CD4-positive, alpha-beta T cell treated with Interleukin-15 for 1 hour (primary cell): ENCODE results near the gene PKP1.

Experiments used
- DNase-seq: peaks from one replicate; pipeline ENCODE4 v3.0.0-alpha.2; 2020

The PKP1 gene

DNA sequence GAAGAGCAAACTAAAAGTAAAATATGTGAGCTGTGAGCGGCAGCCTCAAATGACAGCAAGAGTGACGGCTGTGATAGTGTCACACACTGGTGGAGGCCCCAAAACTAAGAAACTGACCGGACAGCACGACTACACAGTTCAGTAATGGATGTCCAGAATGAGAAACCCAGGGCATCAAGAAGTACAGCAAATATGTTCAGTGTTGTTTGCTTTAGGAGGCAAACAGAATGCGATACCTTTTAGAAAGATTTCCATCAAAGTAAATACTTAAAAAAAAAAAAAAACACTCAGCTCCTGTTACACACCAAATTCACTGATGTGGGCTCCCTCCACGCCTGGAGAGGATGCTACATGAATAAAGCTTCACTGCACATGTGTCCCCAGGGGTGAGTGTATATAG, 1.1 kb upstream of the PKP1 start:
- no peak for DNase-seq

DNA sequence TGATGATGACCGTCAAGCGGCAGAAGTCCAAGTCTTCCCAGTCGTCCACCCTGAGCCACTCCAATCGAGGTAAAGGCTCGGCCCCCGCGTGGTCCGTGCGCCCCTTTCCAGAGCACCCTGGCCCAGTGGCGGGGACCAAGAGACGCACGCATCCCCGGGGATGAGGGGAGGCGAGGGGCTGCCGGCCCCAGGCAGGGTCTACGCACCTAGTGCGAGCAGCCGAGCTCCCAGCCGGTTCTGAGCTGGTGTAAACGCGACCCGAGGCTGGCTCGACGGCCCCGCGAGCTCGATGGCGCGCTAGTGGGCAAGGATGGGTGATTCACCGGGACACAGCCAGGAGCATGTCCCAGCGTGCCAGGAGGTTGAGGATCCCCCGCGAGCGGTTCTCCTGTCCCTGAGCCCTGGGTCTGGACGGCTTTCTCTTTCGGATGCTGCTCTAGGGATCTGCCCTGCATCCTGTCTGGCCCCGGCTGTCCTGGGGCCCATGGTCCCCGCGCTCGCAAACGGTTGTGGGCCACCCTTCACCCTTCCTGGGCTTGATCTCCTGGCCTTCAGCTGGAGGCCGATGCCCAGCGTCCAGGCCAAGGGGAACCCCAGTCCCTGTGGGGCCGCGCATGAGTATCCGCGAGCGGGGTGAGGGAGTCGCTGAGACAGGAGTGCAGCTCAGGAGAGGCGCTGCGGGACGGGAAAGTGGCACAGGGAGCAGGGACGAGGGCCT, 689 bp downstream of the PKP1 start:
- DNase-seq = no peak

DNA sequence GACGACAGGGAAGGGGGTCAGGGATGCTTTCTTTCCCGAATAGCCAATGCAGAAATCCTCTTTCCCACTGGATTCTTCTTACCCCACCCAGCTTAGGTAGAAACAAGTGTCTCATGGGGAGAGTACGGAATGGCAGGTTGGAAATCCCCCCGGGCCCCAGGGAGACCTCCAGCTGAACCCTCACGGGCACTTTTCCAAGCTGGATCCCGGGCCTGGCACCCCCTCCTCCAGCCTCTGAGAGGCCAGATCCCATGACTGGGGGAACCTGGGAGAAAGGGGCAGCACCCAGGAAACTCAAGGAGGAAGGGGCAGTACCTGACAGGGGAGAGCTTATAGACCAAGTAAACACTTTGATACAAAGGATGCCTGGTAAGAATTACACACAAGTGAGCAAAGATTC, 1.3 kb downstream of the PKP1 start:
- no peak for DNase-seq

DNA sequence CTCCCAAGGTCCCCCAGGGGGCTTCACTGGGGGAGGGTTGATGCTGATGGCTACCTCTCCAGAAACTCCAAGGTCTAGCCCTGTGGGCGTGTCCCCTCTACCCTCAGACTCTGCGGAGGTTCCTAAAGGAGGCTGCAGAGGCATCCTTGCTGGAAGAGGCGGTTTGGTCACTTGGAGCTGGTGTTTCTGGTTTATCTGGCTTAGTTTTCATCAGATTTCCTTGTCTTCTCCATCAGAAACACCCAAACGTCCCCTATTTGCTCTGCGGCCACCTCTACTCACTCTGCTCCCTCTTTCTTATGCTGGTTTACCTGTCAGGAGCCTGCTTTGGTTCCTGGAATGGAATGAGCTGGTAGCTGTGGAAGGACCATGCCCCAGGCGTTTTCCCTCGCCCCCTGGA, 2.5 kb downstream of the PKP1 start:
- DNase-seq = no peak

DNA sequence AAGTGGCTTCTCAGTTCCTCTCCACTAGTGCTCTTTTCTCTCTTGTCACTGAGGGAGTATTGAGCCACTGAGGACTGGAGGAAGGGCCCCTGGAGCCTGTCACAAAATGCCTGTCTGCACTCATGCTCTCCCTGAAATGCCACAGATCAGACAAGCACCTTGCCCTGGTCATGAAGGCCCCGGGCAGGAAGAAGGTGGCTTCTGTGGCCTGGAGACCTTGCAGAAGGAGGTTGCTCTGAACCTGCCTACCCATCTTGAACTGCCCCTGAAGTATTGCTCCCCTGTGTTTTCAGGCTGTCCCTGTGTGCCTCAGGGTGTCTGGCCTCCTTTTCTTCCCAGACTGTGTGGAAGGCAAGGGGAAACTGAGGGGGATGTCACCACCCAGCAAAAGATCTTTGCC, 3.1 kb downstream of the PKP1 start:
- DNase-seq = no peak

DNA sequence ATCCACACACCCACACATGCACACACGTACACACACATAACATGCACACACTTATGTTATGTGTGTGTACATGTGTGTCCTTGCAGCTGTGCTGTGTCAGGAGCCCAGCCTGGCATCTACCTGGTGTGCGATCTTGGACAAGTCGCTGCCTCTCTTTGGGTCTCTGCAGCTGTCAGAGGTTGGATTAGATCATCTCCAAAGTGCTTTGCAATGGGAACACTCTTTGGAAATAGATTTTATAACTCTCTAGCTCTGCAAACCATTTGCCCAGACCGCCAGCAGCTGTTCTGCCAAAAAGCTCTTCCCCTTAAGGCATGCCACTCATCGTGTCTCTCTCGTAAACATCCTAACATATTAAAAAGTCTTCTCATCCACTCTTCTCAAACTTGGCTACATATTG, 4.7 kb downstream of the PKP1 start:
- DNase-seq = no peak

DNA sequence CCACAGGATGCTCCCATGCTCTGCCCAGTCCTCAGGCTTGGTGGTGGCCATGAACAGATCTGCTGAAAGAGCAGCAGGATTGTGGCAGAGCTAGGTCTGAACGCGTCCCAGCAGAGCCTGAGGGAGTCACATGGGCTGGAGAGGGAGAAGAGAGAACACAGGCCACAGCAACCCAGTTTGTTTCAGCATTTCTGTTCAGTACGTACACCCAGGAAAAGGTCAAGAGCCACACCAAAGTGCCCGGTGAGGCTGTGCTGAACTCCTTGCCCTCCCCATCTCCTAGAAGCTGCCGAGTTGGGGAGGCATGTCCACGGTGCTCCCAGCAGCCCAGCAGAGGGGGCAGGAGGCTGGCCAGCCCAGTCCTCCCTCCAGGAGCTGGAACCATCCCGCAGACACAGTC, 5.5 kb downstream of the PKP1 start:
- DNase-seq = no peak

DNA sequence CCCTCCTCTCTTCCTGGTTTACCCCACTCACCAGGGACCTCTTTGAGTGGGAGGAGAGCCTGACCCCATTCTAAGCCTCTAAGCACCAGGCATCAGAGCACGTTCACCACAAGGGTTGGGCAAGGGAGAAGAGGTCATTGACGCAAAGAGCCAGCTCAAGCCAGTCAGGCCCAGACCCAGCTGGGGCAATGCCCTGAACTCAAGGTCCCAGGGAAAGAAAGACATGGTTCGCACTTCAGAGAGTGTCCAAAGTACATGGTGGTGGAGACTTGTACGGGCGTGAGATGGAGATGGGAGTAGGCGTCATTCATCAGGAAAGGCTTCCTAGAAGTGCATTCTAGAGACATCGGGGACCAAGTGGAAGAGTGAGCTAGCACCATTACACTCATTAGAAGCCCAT, 7.2 kb downstream of the PKP1 start:
- no peak for DNase-seq

DNA sequence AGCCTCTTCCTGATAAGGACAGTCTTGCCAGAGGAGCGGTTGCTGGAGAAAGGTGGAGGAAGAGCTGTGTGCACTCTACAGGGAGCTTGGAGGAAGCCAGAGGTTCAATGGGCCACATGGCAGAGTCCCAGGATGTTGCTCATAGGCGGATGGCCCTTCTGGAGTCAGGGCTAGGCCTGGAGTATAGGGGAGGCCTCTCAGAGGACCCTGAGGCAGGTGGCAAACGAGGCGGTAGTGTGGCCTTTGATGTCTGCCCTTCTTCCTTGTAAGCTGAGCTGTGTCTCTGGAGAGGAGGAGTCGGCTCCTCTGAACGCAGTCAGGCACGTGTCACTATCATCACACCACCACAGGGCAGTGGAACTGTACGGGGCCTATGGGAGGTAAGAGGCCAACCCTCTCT, 8.6 kb downstream of the PKP1 start:
- no peak for DNase-seq

DNA sequence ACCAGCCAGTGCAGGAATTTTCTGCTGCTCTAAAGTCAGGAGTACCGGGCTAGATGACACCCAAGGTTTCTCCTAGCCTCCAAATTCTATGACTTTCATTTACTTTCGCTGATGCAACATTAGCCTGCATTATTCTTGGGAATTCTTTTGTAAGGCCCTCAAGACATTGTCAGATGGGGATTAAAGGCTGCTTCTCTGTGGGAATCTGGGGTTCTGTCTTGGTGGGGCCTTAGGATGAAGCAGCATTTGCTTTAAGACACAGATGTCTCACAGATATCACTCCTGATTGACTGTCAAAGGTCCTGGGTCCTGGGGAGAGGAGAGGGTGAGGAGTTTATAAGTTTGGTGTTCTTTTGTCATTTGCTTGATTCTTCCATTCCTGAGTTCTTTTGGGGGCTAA, 11.6 kb downstream of the PKP1 start:
- DNase-seq = no peak

DNA sequence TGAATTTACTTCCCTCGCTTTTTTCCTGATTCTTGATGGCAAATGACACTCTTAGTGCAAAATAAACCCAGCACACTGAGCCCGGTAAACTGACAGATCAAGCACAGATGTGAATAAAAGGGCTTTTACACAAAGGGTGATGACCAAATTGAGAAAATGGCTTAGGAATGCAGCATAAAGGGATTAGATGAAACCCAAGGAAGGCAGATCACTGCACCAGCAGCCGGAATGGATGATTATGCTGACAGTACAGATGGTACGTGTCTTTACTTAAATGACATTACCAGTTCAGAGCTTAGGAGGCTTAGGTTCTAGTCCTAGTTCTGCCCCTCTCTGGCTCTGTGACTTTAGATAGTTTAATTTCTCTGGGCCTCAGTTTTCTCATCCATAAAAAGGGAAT, 12.0 kb downstream of the PKP1 start:
- DNase-seq = no peak

DNA sequence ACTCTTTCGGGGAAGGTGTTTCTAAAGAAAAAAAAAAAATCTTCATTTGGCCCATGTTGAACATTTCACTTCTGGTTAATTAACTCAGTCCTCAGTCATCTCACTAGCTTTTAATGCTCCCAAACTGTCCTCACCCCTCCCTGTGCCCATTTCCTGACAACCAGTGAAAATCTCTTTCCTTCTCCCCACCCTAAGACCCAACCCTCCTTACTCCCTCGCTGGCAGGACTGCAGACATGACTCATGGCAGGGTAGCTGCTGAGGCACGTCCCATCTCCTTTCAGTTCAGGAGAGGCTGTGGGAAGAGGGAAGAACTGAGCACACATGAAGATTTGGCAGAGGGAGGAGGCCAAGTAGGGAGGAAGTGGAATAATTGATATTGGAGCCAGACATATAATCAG, 12.6 kb downstream of the PKP1 start:
- DNase-seq = no peak

DNA sequence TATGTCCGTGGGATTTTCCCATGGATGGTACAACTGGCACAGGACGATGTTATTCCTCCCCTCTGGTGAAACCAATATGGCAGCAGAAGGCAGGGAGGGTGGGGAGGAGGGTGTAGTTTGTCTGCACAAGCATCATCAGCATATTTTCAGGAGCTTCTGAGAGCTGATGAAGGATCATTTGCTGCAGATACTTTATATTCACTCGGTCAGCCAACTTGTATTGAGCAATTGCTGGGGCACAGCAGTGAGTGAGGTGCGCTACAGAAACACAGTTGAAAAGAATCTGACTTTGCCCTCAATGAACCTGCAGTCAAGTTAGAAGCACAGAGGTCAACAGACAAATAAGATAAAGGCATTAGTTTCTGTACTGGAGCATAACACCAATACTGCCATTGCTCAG, 13.0 kb downstream of the PKP1 start:
- DNase-seq = no peak

DNA sequence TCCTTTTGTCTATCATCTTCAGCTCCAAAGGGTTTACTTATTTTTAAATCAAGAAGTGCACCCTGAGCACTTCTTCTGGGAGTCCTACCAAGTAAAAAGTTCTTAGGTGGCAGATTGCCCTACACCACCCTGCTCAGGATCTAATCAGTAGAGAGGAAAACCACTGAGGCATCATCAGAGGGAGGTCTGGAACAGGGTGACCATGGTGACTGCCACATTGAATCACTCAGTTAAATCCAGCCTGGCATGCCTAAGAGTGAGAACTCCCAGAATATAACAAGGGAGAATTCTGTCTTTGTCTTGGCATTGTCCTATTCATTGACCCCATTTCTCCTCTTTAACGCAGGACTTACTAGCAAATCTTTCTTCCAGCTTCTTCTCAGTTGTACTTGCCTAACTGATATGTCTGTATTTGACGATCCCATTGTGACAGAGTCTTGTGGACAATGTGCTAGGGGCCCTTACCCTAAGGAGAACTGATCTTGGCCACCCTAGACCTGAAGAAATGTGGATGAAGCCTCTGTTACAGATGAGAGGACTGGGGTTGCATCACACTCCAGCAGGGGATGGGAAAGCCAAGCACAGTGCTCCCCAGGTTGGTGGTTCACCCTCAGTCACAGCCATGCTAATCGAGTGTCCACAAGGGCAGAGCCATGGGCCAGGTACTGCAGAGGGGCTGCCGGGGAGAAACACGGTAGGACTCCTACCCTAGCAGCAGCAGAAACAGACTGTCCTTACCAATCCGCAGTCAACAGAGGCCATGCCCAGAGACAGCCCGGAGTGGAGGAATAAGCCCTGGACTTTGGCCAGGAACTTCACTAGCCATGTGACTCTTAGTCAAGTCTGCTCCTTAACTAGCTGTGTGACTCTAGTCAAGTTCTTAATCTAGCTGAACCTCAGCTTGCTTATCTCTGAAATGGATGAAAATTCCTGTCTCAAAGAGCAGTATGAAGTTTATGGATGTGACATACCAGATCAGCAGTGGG, 15.4 kb downstream of the PKP1 start:
- DNase-seq = no peak

DNA sequence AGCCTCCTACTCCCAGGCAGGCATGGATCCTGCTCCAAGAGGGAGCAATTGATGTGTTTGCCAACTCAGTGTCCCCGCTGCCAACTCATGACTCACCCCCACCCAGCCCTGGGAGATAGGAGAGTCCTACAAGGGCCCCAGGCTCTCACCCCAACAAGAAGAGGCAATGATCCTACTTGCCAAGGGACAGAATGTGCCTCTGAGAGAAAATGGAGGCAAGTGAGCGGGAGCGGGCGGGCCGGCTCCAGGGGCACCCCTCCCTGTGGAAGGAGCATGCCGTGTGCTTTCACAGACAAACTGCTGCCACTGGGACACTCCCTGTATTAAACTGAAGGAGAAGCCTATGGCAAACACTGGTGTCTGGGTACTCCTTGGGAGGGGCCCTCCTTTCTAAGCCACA, 16.7 kb downstream of the PKP1 start:
- DNase-seq = no peak

DNA sequence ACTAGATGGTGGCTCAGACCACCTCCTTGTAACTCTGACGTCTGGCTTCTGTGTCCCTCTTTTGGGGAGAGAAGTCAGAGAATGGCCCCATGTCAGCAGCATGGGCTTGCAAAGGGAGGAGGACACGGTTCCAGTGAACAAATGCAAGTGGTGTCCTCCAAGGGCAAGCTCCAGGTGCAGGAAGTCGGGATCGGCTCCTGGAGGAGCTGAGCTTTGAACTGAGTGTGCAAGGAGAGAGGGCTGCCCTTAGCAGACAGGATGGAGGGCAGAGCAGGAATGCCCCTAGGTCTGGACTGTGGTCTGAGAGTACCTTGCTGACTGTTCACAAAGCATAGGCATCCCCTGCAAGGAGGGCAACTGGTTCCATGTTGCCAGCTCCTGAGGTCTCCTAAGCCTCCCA, 17.3 kb downstream of the PKP1 start:
- DNase-seq = no peak

DNA sequence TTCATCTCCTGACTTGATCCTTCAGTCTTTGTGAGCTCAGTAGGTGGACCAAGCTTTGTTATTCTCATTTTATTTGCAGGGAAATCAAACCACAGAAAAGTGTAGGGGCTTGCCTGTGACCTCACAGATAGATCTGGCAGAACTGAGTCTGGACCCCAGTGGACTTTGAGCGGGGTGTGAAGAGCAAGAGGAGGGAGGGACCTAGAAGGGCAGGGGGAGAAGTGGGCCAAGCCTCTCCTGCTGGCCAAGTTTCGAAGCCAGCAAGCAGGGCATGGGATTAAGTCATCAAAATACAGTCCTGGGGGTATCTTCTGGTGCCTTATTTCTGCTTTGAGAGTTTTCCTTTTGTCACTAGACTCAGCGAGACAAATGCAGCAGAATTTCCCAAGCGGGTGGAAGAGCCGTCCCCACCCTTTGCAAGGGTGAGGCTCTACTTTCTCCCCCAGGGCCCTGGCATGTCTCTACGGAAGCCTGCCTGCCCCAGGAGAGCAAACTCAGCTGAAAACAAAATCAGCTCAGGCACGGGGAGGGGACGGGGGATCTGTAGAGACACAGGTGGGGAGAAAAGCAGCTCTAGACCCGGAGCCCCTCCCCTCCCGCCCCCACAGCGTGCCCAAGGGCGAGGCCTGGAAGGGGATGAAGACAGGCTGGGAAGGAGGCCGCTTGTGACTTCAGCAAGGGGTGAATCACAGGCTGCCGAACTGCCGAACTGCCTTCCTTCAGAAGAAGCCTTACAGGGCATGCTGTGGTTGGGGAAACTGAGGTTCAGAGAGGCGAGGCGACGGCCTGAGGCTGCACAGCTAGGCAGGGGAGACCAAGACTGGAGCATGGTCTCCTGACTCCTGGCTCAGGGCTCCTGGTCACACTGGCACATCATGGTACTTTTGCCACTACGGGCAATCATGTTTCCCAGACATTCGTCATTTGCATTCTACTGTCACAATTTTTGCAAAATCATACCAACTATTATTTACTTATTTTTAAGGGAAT, 19.2 kb downstream of the PKP1 start:
- no peak for DNase-seq

DNA sequence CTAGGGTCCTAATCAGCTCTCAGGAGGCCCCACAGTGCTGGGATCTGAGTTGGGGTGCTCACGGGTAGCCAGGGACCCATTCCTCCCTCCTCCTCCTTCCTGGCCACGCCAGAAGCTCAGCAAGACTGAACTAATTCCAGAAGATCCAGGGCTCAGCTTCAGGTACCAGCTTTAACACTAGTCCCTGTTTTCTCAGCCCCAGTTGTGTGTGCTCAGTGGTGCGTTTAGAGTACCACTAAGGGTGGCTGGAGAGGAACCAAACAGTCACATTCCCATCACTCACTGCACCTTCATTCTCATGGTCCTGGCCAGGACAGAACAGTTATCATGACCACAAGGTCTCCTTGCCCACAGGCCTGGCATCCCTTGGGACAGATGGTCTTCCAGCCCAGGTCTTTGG, 20.8 kb downstream of the PKP1 start:
- DNase-seq = no peak

DNA sequence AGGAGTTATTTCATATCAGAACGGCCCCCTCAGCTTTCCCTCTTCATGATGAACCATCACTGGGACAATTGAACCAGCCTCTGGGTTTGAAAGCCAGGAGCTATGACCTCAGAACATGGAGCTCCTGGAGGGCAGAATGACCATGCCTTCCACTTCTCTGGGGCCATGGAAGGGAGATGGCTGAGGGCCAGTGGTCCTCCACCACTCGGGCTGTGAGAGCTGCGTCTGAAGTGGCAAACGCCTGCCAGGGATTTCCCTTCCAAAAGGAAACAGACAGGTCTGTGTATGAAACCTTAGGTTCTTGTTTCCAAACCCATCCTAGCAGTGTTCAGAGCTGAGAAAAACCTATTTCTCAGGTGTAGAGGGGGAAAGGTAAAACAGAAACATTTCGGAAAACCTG, 22.5 kb downstream of the PKP1 start:
- no peak for DNase-seq

DNA sequence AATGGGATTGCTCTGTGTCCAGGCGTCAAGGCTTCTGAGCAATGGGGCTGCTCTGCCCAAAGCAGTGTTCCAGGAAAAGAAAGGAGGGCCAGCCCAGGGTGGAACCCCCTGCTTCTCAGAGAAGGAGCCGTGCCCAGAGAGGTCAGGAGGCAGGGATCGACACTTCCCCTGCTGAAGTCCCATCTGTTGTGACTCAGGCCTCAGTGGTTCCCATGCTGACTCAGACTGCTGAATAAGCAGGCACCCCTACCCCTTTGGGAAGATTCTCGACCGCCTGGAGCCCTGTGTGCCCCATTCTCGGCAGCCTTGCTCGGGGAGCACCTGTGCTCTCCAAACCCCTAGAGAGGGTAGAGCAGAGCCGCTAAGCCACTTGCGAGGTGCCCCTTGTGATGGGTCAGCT, 23.9 kb downstream of the PKP1 start:
- DNase-seq = no peak

DNA sequence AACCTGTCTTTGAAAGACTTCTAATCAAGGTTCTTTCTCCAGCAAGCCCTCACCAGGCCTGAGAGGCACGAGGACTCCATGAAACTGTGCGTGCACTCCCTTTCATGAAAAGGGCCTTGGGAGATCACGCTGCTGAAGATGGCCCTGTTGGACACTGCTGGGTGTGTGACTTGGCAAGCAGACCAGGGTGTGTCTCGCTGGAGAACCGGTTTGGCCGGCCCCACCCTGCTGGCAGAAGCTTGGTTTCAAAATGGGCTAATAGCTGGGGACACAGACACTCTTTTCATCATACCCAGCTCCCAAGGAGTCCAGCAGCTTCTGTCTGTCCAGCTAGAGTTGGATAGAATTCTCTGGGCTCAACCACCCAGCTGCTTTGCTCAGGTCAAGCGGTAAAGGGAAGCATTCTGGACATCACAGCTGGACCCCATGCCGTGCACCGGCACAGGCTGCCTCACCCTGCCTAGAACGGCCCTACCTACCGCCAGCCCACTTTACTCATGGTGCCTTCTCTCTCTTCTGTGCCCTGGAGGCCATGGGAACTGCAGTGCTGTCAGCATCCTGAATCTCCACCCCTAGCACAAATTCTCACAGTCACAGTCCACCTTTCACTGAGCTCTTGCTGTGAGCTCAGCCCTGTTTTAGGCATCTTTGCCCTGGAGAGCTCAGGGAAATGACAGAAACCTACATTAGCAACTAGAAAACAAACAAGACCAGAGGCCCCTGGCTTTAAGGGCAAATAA, 24.6 kb downstream of the PKP1 start:
- DNase-seq = no peak

DNA sequence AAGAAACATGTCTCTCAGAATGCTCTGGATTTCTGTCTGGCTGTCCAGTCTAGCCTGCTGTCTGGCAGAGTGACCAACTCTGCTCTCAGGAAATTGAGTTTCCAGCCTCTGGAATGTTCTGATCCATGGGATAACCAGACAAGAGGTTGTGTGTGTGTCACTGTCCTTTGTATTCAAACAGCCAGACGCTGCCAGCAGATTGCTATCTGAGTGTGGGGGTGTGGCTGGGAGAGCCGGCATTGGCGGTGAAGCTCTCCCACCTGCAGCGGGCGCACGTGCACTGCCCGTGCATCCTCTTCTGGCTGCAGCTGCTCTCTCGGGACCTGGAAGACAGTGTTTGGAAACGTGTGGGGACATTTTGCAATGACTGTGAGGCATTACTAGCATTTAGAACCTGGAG, 26.1 kb downstream of the PKP1 start:
- no peak for DNase-seq
